ENCODE results near the gene ACO2. TPM values are rescaled to one million over a fixed set of nuclear protein-coding genes. Genes with fewer than 3 reads are reported as not detected.

ACO2 gene
- total RNA-seq, 4 donors from 2014 or later: 78.7 to 218 (median 90.0) TPM

GRCh38 chr22:41538583-41538982 lies 69.7 kb downstream of the ACO2 start:
- TF ChIP-seq CTCF (IDR thresholded peaks at IDR 0.05; ENCODE audit: low read depth): no peak

- TF ChIP-seq CTCF (IDR thresholded peaks at IDR 0.05; ENCODE audit: low read depth): no peak
These were observed 70.5 kb downstream of the ACO2 start for GRCh38 chr22:41539146-41540005.

GRCh38 chr22:41540006-41540315 lies 71.0 kb downstream of the ACO2 start:
- TF ChIP-seq CTCF (IDR thresholded peaks at IDR 0.05; ENCODE audit: low read depth): no peak

GRCh38 chr22:41540365-41540764 lies 71.4 kb downstream of the ACO2 start:
- no peak for TF ChIP-seq CTCF (IDR thresholded peaks at IDR 0.05; ENCODE audit: low read depth)

GRCh38 chr22:41541484-41541883 lies 72.6 kb downstream of the ACO2 start:
- no peak for TF ChIP-seq CTCF (IDR thresholded peaks at IDR 0.05; ENCODE audit: low read depth)

- no peak for TF ChIP-seq CTCF (IDR thresholded peaks at IDR 0.05; ENCODE audit: low read depth)
These were observed 73.3 kb downstream of the ACO2 start for GRCh38 chr22:41542224-41542623.

- no peak for TF ChIP-seq CTCF (IDR thresholded peaks at IDR 0.05; ENCODE audit: low read depth)
These were observed 75.1 kb downstream of the ACO2 start, which contains the start of gene POLR3H for GRCh38 chr22:41543854-41544670. Gene POLR3H, minus strand, starts transcription at chr22:41544470. Its CDS starts 369 bp downstream, at chr22:41544101.

Measured in subcutaneous adipose tissue (tissue), 4 donors.